Germinal center (tissue), 1 donor: ENCODE results near the gene SHOC1.
A peak's percentile ranks its signal among the peaks of the same experiment; 100 is the strongest.
"Not testable (repeated sequence)": the region's sequence is repeated elsewhere in the genome, so short reads cannot be mapped to it uniquely, and the experiment has no call there.

ENCODE experiments used
- DNase-seq: peaks from one replicate; pipeline ENCODE4 v3.0.0; 2012; ENCODE audit warnings: mixed read lengths, low spot score

SHOC1 gene

DNA sequence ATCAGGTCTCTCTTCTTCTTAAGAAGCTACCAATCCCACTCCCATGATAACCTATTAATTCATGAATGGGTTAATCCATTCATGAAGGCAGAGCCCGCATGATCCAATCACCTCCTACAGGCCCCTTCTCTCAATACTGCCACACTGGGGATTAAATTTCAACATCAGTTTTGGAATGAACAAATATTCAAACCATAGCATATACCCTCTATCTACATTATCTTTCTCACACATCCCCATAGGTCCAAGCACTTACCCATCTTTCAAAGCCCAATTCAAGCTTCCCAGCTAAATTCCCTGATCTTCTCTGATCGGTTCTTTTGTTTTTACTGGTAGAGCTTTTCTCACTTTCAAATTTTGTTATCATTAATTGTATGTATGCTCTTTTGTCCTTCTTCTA is 10.5 kb upstream of the SHOC1 start:
- no peak for DNase-seq

GRCh38 chr9:111804636-111805035 is 9.9 kb upstream of the SHOC1 start:
- no peak for DNase-seq

GRCh38 chr9:111803924-111804323 is 9.2 kb upstream of the SHOC1 start:
- DNase-seq = no peak

- DNase-seq = no peak
Observed at GRCh38 chr9:111799915-111800526, 5.3 kb upstream of the SHOC1 start.

DNA sequence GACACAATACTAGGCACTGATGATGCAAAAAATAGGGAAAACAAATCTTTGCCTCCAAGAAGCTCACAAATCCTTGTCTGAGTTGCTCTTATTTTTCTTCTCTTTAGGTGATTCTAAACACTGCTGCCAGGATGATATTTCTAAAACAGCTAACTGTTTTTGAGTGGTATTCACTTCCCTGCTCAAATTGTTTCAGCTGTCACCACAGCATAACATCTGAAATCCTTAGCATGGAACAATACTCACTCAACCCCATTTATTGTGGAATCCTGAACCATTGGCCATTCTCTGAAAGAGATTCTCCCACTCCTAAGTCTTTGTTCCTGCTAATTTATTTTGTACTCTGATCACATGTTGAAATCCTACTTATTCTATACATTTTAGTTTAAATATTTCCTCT is 4.8 kb upstream of the SHOC1 start:
- no peak for DNase-seq

- no peak for DNase-seq
Observed at GRCh38 chr9:111798786-111799185, 4.0 kb upstream of the SHOC1 start.

- DNase-seq = no peak
Observed at GRCh38 chr9:111795557-111795839, 761 bp upstream of the SHOC1 start.

DNA sequence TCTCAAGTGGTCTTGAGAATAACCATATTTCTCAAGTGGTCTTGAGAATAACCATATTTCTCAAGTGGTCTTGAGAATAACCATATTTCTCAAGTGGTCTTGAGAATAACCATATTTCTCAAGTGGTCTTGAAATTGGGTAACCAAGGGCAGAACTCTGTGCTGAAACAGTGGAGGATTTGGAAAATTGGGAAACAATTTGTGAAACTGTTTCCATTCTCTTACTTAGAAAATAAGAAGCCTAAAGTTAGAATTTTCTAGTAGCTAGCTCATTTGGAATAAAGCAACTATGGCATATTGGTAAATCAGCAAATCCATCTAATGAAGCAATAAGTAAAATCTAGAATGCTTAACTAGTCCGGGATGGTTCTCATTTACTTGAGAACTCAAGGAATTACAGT is 2.9 kb downstream of the SHOC1 start:
- not testable (repeated sequence) for DNase-seq

DNA sequence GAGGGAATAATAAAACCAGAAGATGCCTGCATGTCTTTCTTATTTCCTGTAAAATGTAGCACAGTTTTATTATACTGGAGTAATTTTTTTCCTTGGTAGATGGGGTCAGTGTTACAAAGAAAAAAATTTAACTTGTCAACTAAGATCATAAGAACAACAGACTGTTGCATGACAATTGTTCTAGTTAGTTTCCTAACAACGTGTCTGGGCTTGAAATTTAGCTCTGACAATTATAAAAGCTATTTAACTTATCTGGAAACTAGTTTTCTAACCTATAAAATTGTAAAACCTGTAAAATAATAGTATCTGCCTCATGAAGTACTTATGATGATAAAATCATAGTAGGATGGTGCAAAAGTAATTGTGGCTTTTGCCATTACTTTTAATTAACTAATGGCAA is 4.9 kb downstream of the SHOC1 start:
- no peak for DNase-seq

GRCh38 chr9:111783857-111784256 is 10.9 kb downstream of the SHOC1 start:
- DNase-seq = no peak

- DNase-seq = no peak
Observed at GRCh38 chr9:111783424-111783823, 11.3 kb downstream of the SHOC1 start.

GRCh38 chr9:111766066-111766465 is 28.7 kb downstream of the SHOC1 start:
- DNase-seq = no peak

DNA sequence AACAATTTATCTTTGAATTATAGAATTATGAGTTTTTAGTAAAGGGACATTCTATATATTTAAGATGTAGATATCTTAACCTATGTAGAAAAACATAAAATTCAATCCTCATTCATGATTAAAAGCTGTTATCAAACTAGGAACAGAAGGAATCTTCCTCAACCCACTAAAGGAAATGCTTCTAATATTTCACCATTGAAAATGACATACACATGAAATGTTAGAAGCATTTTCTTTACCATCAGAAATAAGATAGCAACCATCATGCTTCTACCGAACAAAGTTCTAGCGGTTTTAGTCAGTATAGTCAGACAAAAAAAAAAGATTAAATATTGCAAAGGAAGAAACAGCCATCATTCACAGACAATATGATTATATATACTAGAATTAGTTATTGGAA is 32.2 kb downstream of the SHOC1 start:
- DNase-seq = no peak

DNA sequence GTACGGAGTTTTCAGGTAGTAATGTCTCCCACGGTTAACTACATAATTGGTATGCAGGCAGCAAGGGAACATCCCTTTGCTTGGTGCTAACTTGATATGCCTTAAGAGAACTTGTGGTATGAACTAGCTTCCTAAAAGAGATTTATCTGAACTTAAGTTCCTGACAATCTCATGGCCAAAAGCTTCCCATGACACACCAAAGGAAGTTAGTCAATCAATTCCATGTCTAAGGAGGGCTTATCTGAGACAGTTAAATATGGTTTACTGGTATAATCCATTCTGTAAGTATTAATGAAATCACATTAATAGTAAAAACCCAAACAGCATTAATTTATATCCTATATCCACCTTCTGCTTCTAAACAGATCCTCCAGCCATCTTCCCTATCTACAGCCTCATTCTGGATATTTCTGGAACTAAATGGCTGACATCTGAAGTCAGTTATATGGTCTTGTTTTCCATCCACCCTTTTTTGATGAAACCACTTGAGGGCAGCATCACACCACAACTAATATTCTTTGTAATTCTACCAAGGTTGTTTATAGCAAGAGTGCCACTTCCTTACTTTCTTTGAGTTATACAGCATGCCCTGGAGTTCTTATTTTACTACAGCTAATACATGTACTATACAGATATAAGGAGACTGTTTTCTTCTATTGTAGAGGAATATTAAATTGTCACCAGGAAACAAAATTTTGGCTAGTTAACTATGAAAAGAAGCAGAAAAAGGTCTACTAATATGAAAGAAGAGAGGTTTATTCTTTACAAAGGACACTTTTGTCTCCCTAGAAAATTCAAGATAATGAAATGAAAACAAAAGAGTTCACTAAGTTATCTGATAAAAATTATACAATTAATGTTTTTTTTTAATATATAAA is 34.7 kb downstream of the SHOC1 start:
- peak; percentile 47 for DNase-seq

DNA sequence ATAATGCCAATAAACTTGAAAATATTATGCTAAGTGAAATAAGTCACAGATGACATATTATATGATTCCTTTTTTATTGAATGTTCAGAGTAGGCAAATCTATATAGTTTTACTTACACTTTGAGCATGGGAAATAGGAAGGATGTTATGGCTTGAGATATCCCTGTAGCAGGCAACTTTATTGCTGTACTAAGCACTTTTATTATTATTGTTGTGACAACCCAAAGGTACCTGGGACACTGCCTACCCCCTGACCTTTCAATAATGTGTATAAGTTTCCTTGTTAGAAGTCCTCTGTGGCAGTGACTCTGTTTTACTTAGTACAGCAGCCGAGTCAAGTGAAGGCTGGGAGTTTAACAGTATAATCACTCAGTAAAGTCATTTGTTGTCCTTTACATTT is 39.9 kb downstream of the SHOC1 start:
- no peak for DNase-seq

- no peak for DNase-seq
Observed at GRCh38 chr9:111752455-111752854, 42.3 kb downstream of the SHOC1 start.
